ENCODE data around the gene TACC2.

- TF ChIP-seq CTCF (IDR thresholded peaks at IDR 0.05): no peak
- TF ChIP-seq POLR2A (IDR thresholded peaks at IDR 0.05): no peak
- no peak for TF ChIP-seq EP300 (IDR thresholded peaks at IDR 0.05)
Measured at GRCh38 chr10:122263971-122264370, 275.0 kb downstream of the TACC2 start.

All from tibial nerve (tissue), 4 donors.